ENCODE measurements around the gene GALNT17.

DNA sequence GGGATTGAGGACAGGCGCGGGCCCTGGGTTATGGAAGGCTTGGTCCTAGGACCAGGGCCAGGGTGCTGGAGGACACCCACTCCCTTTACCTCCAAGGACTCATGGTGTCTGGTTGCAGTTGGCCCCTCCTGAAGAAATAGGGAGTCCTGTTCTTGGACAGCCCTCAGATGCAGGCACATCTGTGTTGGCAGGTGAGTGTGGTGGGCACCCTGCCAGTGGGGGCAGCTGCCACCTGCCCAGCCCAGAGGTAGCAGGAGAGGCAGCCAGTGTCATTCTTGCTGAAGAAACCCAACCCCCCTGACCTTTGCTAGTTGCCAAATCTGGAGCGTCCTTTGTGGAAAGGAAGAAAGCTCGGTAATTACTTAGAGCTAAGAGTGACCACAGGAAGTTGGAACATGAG, 8.3 kb downstream of the GALNT17 start:
- TF ChIP-seq, protein P1, sequence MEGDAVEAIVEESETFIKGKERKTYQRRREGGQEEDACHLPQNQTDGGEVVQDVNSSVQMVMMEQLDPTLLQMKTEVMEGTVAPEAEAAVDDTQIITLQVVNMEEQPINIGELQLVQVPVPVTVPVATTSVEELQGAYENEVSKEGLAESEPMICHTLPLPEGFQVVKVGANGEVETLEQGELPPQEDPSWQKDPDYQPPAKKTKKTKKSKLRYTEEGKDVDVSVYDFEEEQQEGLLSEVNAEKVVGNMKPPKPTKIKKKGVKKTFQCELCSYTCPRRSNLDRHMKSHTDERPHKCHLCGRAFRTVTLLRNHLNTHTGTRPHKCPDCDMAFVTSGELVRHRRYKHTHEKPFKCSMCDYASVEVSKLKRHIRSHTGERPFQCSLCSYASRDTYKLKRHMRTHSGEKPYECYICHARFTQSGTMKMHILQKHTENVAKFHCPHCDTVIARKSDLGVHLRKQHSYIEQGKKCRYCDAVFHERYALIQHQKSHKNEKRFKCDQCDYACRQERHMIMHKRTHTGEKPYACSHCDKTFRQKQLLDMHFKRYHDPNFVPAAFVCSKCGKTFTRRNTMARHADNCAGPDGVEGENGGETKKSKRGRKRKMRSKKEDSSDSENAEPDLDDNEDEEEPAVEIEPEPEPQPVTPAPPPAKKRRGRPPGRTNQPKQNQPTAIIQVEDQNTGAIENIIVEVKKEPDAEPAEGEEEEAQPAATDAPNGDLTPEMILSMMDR (IDR thresholded peaks at IDR 0.05), result no peak
- no peak for TF ChIP-seq POLR2A (IDR thresholded peaks at IDR 0.05)
- no peak for TF ChIP-seq EP300 (IDR thresholded peaks at IDR 0.05)
